B cell (primary cell): ENCODE results near the gene PRDM2. TPM values are rescaled to one million over a fixed set of nuclear protein-coding genes. Genes with fewer than 3 reads are reported as not detected.

ENCODE experiments used
- ATAC-seq: fragments of 200-7000 bp; cut with Tn5 transposase; one replicate; pipeline ENCODE4 v1.10.0; 2021; ENCODE audit warnings: low read depth, mild to moderate bottlenecking, moderate number of reproducible peaks, moderate library complexity
- CTCF ChIA-PET: fragments of 350-600 bp; sonication (Branson Sonifier 250); formaldehyde crosslinking; loops from one replicate; lab custom pipeline; 2021; ENCODE audit warnings: antibody characterized with exemption, inconsistent platforms; lab: Charles Lee
- POLR2A ChIA-PET: fragments of 350-600 bp; sonication (Branson Sonifier 250); formaldehyde crosslinking; loops from one replicate; lab custom pipeline; 2021; ENCODE audit warnings: antibody characterized with exemption; lab: Charles Lee
- DNase-seq: peaks from one replicate; pipeline ENCODE4 v3.0.0; 2013
- H2AFZ ChIP-seq: 2 replicates; pipeline ENCODE4 v1.6.1; 2012; ENCODE audit warnings: mild to moderate bottlenecking, low read depth, low read length; ENCODE audit not compliant: insufficient read depth, poor library complexity, severe bottlenecking
- H3K27ac ChIP-seq, 2 donors: 1 replicate in 1 of 2; 2 replicates in 1 of 2; pipeline ENCODE4 v1.5.1; 2012 to 2013; ENCODE audit warnings: low read length in 2 of 2, mild to moderate bottlenecking in 2 of 2, moderate library complexity in 1 of 2
- H3K27me3 ChIP-seq, 4 experiments: fragments of 200-600 bp in 1 of 4; sonication (generic) in 1 of 4; replicated peaks in 1 of 4; 1 replicate in 2 of 4; 2 replicates in 2 of 4; pipeline versions ENCODE4 v1.6.1 to v1.7.0; 2013 to 2016; ENCODE audit warnings: low read length in 3 of 4, mild to moderate bottlenecking in 2 of 4, mixed read lengths in 1 of 4, moderate library complexity in 1 of 4; ENCODE audit not compliant: insufficient read depth in 4 of 4, control insufficient read depth in 3 of 4; ENCODE audit errors: control extremely low read depth in 1 of 4
- H3K36me3 ChIP-seq, 2 experiments: replicated peaks in 1 of 2; 1 replicate in 1 of 2; 2 replicates in 1 of 2; pipeline versions ENCODE4 v1.6.1 to v1.7.1; 2013; ENCODE audit warnings: low read length in 1 of 2; ENCODE audit not compliant: insufficient read depth in 2 of 2, control insufficient read depth in 1 of 2; ENCODE audit errors: control extremely low read depth in 1 of 2, extremely low read depth in 1 of 2
- H3K4me1 ChIP-seq, 2 donors: fragments of 200-600 bp in 1 of 2; sonication (generic) in 1 of 2; 1 replicate in 1 of 2; 2 replicates in 1 of 2; pipeline versions ENCODE4 v1.5.1 to v1.6.1; 2013 to 2017; ENCODE audit warnings: low read length in 2 of 2; ENCODE audit not compliant: control insufficient read depth in 2 of 2, insufficient read depth in 2 of 2
- H3K4me2 ChIP-seq: replicated peaks from 2 replicates; pipeline ENCODE3; 2012; ENCODE audit warnings: mild to moderate bottlenecking, low read depth, low read length; ENCODE audit not compliant: poor library complexity, severe bottlenecking
- H3K4me3 ChIP-seq, 5 experiments: fragments of 200-600 bp in 1 of 5; sonication (generic) in 1 of 5; 1 replicate in 3 of 5; 2 replicates in 2 of 5; pipeline versions ENCODE4 v1.5.1 to v1.7.0; 2011 to 2016; ENCODE audit warnings: low read length in 4 of 5, mild to moderate bottlenecking in 4 of 5, low read depth in 2 of 5, control low read depth in 1 of 5, moderate library complexity in 1 of 5; ENCODE audit not compliant: insufficient read depth in 1 of 5; ENCODE audit errors: control extremely low read depth in 1 of 5, extremely low read depth in 1 of 5
- H3K79me2 ChIP-seq: fragments of 200-600 bp; sonication (generic); one replicate; pipeline ENCODE4 v1.6.0; 2016; ENCODE audit warnings: low read length; ENCODE audit not compliant: control insufficient read depth, insufficient read depth
- H3K9ac ChIP-seq: fragments of 200-600 bp; sonication (generic); 2 replicates; pipeline ENCODE4 v1.6.1; 2017; ENCODE audit warnings: mild to moderate bottlenecking, low read length, moderate library complexity
- H3K9me3 ChIP-seq, 3 donors: one replicate each; pipeline versions ENCODE4 v1.6.1 to v1.7.1; 2013; ENCODE audit warnings: low read length in 2 of 3; ENCODE audit not compliant: control insufficient read depth in 2 of 3, insufficient read depth in 1 of 3; ENCODE audit errors: control extremely low read depth in 1 of 3
- H4K20me1 ChIP-seq: 2 replicates; pipeline ENCODE4 v1.6.0; 2012; ENCODE audit warnings: mild to moderate bottlenecking, low read length; ENCODE audit not compliant: insufficient read depth, control insufficient read depth, poor library complexity, severe bottlenecking
- H3K27ac Mint-ChIP-seq: one replicate; pipeline ENCODE4 v1.8.0; 2021; ENCODE audit warnings: mixed read lengths
- H3K27me3 Mint-ChIP-seq: one replicate; pipeline ENCODE4 v1.8.0; 2021; ENCODE audit warnings: mixed read lengths
- H3K4me1 Mint-ChIP-seq: one replicate; pipeline ENCODE4 v1.8.0; 2021; ENCODE audit warnings: mixed read lengths
- H3K4me3 Mint-ChIP-seq: one replicate; pipeline ENCODE4 v1.8.0; 2021; ENCODE audit warnings: mixed read lengths
- H3K9me3 Mint-ChIP-seq: one replicate; pipeline ENCODE4 v1.8.0; 2022; ENCODE audit warnings: mixed read lengths; ENCODE audit not compliant: insufficient read depth
- CTCF ChIP-seq: fragments of 200-600 bp; IDR thresholded peaks from one replicate; pipeline ENCODE4 v1.8.0; 2022; ENCODE audit warnings: antibody characterized with exemption, mild to moderate bottlenecking
- EZH2 ChIP-seq: IDR thresholded peaks from 2 replicates; pipeline ENCODE4 v1.6.1; 2012; ENCODE audit warnings: borderline replicate concordance, low read depth, mild to moderate bottlenecking, moderate library complexity, low read length; ENCODE audit not compliant: insufficient read depth, poor library complexity, severe bottlenecking
- WGBS: methylation state at CpG from one replicate; pipeline ENCODE4 v1.1.5; 2013; ENCODE audit warnings: missing lambda C conversion rate; ENCODE audit not compliant: insufficient coverage; 5-methylcytosine and 5-hydroxymethylcytosine counted together
- intact Hi-C: fragments of 100-400 bp; cut with micrococcal nuclease; formaldehyde crosslinking; loops from one replicate; pipeline ENCODE4 v1.10.0; 2022
- polyA plus RNA-seq: library from polyadenylated mRNA; depleted of rRNA; stranded (reverse); fragments of >200 nt; gene quantifications from 2 replicates; pipeline ENCODE4 v1.2.3, GENCODE V29; 2012
- total RNA-seq, 2 donors: library from RNA; stranded (reverse); fragments of 120-200 nt in 1 of 2; gene quantifications; 1 replicate in 1 of 2; 2 replicates in 1 of 2; pipeline versions ENCODE4 v1.2.3 to v1.2.4, GENCODE V29; 2013 to 2022

PRDM2 gene
- total and polyA plus RNA-seq, 2 donors (not counting 1 experiment from before 2014, with no cell fraction given) = 50.1 to 432 TPM

- WGBS = 98% methylated on average over 11 of the region's 13 CpGs
- no peak overlapping the region for H3K9ac ChIP-seq
- no peaks in the 10 kb centered on the region for H3K27me3 ChIP-seq
- TF ChIP-seq EZH2 = no peak
- no peak for TF ChIP-seq CTCF
- H3K4me1 Mint-ChIP-seq = peaks cover 47% of the 10 kb centered on the region
- peaks cover 53% of the 10 kb centered on the region for H3K79me2 ChIP-seq
- peaks cover 0 to 11% of the 10 kb centered on the region in 2 donors for H3K4me1 ChIP-seq
- H3K27me3 Mint-ChIP-seq = no peaks in the 10 kb centered on the region
- H3K4me2 ChIP-seq = no peak overlapping the region
- peaks cover 0 to 5% of the 10 kb centered on the region in 2 experiments for H3K36me3 ChIP-seq
- ChIA-PET POLR2A (no interaction called here), CTCF (interaction anchor here (1.5 kb wide), 1 partner anchor 9 kb away, joined by 3 read pairs; no protein-coding TSS in a partner anchor)
- H3K9me3 Mint-ChIP-seq = no peaks in the 10 kb centered on the region
- ATAC-seq = no peak
- no peak overlapping the region for H3K27ac Mint-ChIP-seq
- no peak overlapping the region for H2AFZ ChIP-seq
- no peak overlapping the region for H3K4me3 Mint-ChIP-seq
- no peak overlapping the region for H3K27ac ChIP-seq
- H3K4me3 ChIP-seq = no peak overlapping the region
- intact Hi-C loops = no loop called here
- H3K9me3 ChIP-seq = no peaks in the 10 kb centered on the region
- H4K20me1 ChIP-seq = peaks cover 66% of the 10 kb centered on the region
- no peak for DNase-seq
Measured at GRCh38 chr1:13806108-13806507, 106.1 kb downstream of the PRDM2 start.

- Histone ChIP-seq H3K79me2 (peaks cover 42% of the 10 kb centered on the region), H3K9ac (no peak overlapping the region), H3K9me3 (no peaks in the 10 kb centered on the region), H3K4me1 (peaks cover 0 to 12% of the 10 kb centered on the region in 2 donors), H3K36me3 (peaks cover 0 to 5% of the 10 kb centered on the region in 2 experiments), H2AFZ (no peak overlapping the region), H4K20me1 (peaks cover 55% of the 10 kb centered on the region), H3K27ac (no peak overlapping the region), H3K4me2 (no peak overlapping the region), H3K27me3 (no peaks in the 10 kb centered on the region), H3K4me3 (no peak overlapping the region)
- Mint-ChIP-seq H3K4me3 (no peak overlapping the region), H3K27ac (no peak overlapping the region), H3K9me3 (no peaks in the 10 kb centered on the region), H3K27me3 (no peaks in the 10 kb centered on the region), H3K4me1 (peaks cover 51% of the 10 kb centered on the region)
- intact Hi-C loops = no loop called here
- POLR2A ChIA-PET = no interaction called here
- DNase-seq (peak; percentile 46), ATAC-seq (peak; percentile 42)
- CTCF ChIA-PET = no interaction called here
- peak; percentile 29 for TF ChIP-seq CTCF
- no peak for TF ChIP-seq EZH2
- 86% methylated on average over 5 of the region's 7 CpGs for WGBS
Measured at GRCh38 chr1:13807209-13807608, 107.2 kb downstream of the PRDM2 start.
